ENCODE data around the gene ARID5B.

ARID5B gene

DNA sequence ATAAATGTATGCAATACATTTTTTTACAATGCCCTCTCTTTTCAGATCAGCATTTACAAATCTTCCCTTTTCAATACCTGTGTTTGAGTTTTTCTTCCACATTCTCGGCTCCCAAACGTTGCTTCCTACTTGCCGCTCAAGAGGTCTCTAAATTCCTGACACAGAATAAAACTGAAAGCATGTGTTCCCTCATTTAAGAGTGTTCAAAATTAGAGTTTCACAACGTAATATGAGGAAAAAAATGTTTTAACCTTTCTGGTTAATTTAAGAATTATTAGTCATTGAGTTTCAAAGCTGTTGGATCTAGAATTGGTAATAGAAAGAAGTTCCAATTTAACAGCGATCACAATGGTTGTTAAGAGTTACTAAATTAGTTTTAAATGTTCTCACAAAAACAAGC, 100.4 kb downstream of the ARID5B start:
- TF ChIP-seq CTCF (IDR thresholded peaks at IDR 0.05; ENCODE audit: borderline replicate concordance, insufficient read depth, low read depth, low read length) = no peak

DNA sequence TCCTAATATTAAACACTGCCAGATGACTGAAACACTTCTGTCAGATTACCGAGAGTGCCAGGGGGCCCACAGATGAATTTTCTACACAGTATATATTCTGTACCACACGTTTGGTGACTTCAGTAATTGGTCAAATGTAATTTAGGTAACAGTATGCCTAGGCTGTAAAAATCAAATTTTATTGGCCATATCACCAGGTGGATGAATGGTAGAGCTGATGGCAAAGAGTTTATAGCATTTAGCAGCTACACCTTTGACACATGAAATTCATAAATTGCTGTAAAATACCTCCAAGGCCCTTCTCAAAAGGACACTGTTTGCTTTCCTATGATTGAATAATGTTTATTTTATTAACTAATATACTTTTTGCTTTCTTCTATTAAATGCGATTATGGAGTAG, 101.3 kb downstream of the ARID5B start:
- no peak overlapping the region for H3K4me3 ChIP-seq (ENCODE audit: low read depth, low read length)
- TF ChIP-seq CTCF (IDR thresholded peaks at IDR 0.05; ENCODE audit: borderline replicate concordance, insufficient read depth, low read depth, low read length) = no peak

More for the DNA sequence above, 100.4 kb downstream of the ARID5B start:
- H3K4me3 ChIP-seq (ENCODE audit: low read depth, low read length) = no peak overlapping the region

DNA sequence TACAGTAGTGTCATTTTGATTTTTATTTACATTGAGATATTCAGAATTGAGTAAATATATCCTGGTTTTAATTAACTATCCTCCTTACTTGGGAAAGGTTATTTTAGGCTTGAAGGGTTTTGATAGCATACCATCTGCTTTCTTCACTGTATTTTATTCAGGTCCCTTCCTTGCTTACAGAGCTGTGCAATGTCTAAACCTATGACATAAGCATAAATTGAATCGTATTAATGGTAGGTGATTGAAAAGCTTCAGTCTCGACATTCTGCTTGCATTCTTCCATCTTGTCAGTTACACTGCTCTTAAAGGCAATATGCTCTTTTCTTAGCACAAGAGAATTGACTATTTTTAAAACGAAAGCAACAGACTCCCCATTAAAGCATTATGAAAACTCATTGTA, 102.5 kb downstream of the ARID5B start:
- no peak overlapping the region for H3K4me3 ChIP-seq (ENCODE audit: low read depth, low read length)
- TF ChIP-seq CTCF (IDR thresholded peaks at IDR 0.05; ENCODE audit: borderline replicate concordance, insufficient read depth, low read depth, low read length) = no peak

GRCh38 chr10:62005281-62005680, 103.8 kb downstream of the ARID5B start:
- H3K4me3 ChIP-seq (ENCODE audit: low read depth, low read length) = no peak overlapping the region
- TF ChIP-seq CTCF (IDR thresholded peaks at IDR 0.05; ENCODE audit: borderline replicate concordance, insufficient read depth, low read depth, low read length) = no peak

- H3K4me3 ChIP-seq (ENCODE audit: low read depth, low read length) = no peak overlapping the region
- no peak for TF ChIP-seq CTCF (IDR thresholded peaks at IDR 0.05; ENCODE audit: borderline replicate concordance, insufficient read depth, low read depth, low read length)
Measured at GRCh38 chr10:62005687-62006086, 104.2 kb downstream of the ARID5B start.

- H3K4me3 ChIP-seq (ENCODE audit: low read depth, low read length) = no peak overlapping the region
- no peak for TF ChIP-seq CTCF (IDR thresholded peaks at IDR 0.05; ENCODE audit: borderline replicate concordance, insufficient read depth, low read depth, low read length)
Measured at GRCh38 chr10:62007145-62007544, 105.6 kb downstream of the ARID5B start.

- TF ChIP-seq CTCF (IDR thresholded peaks at IDR 0.05; ENCODE audit: borderline replicate concordance, insufficient read depth, low read depth, low read length) = no peak
- H3K4me3 ChIP-seq (ENCODE audit: low read depth, low read length) = no peak overlapping the region
Measured at GRCh38 chr10:62008196-62008595, 106.7 kb downstream of the ARID5B start.

All from GM12875 (cell line).